Measurements from ENCODE around the gene THSD1. TPM values are rescaled to one million over a fixed set of nuclear protein-coding genes. Genes with fewer than 3 reads are reported as not detected.
"Not testable (repeated sequence)": the region's sequence is repeated elsewhere in the genome, so short reads cannot be mapped to it uniquely, and the experiment has no call there.

Gene THSD1
- total and polyA plus RNA-seq, 9 donors, result 2.1 to 6.4 (median 3.5) TPM

GRCh38 chr13:52344108-52344507, 61.9 kb downstream of the THSD1 start:
- DNase-seq, result no peak
- 55 to 61% (median 56%) methylated on average over 10 of the region's 10 CpGs for WGBS, 3 donors
- H3K4me3 ChIP-seq, result no peak overlapping the region
- H3K9me3 ChIP-seq, result no peaks in the 10 kb centered on the region
- H3K36me3 ChIP-seq, result no peaks in the 10 kb centered on the region
- intact Hi-C loops (cut with DNase I), result loop anchor here in 1 of 4 donors (10.0 kb wide), 1 partner anchor 111 kb away; the partner anchor contains the start of genes CKAP2 and VPS36
- H3K27ac ChIP-seq, result no peak overlapping the region
- TF ChIP-seq CTCF (IDR thresholded peaks at IDR 0.05) (no peak), EP300 (IDR thresholded peaks at IDR 0.05) (no peak), POLR2A (IDR thresholded peaks at IDR 0.05) (no peak)
- no peaks in the 10 kb centered on the region for H3K4me1 ChIP-seq (ENCODE audit: insufficient read depth)
- H3K27me3 ChIP-seq, result no peaks in the 10 kb centered on the region

GRCh38 chr13:52342203-52342602, 63.8 kb downstream of the THSD1 start:
- not testable (repeated sequence) for H3K4me1 ChIP-seq (ENCODE audit: insufficient read depth); H3K36me3 ChIP-seq; H3K27ac ChIP-seq; H3K27me3 ChIP-seq; DNase-seq; H3K4me3 ChIP-seq; H3K9me3 ChIP-seq
- intact Hi-C loops (cut with DNase I), result loop anchor here in 1 of 4 donors (10.0 kb wide), 1 partner anchor 113 kb away; the partner anchor contains the start of genes CKAP2 and VPS36
- WGBS, 3 donors, result 90 to 94% (median 93%) methylated on average over 3 of the region's 3 CpGs

DNA sequence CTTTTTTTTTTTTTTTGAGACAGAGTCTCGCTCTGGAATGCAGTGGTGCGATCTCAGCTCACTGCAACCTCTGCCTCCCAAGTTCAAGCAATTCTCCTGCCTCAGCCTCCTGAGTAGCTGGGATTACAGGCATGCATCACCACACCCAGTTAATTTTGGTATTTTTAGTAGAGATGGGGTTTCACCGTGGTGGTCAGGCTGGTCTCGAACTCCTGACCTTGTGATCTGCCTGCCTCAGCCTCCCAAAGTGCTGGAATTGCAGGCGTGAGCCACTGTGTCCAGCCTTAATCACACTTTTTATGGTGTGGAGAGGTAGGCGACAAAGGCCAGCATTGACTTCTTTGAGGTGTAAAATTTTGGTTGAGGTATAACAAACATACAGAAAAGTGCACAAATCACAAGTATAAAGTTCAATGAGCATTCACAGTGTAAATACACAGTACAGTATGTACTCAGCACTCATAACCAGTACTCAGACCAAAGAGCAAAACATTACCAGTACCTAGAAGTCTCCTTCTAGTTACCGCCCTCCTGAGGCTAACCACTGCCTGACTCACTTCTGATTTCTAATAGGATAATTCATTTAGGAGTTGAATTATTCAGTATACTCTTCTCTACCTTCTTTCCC, 68.0 kb downstream of the THSD1 start:
- 80 to 87% (median 86%) methylated on average over 7 of the region's 7 CpGs for WGBS, 3 donors

GRCh38 chr13:52334107-52334506, 71.9 kb downstream of the THSD1 start:
- no CpG with 5 or more reads among the region's 22 CpGs for WGBS, 3 donors
- H3K4me1 ChIP-seq (ENCODE audit: insufficient read depth); H3K9me3 ChIP-seq; intact Hi-C loops (cut with DNase I); H3K36me3 ChIP-seq; DNase-seq; H3K27ac ChIP-seq; H3K4me3 ChIP-seq; H3K27me3 ChIP-seq: not testable (repeated sequence)

More for the DNA sequence above, 68.0 kb downstream of the THSD1 start:
- H3K36me3 ChIP-seq; H3K27me3 ChIP-seq; H3K4me1 ChIP-seq (ENCODE audit: insufficient read depth); DNase-seq; H3K27ac ChIP-seq; intact Hi-C loops (cut with DNase I); H3K4me3 ChIP-seq; H3K9me3 ChIP-seq: not testable (repeated sequence)

- H3K9me3 ChIP-seq; H3K27me3 ChIP-seq; intact Hi-C loops (cut with DNase I); H3K4me3 ChIP-seq; H3K36me3 ChIP-seq; H3K4me1 ChIP-seq (ENCODE audit: insufficient read depth); DNase-seq; H3K27ac ChIP-seq: not testable (repeated sequence)
- 79 to 91% (median 85%) methylated on average over 3 to 6 of the region's 6 CpGs for WGBS, 3 donors
These were observed 74.1 kb downstream of the THSD1 start for GRCh38 chr13:52331844-52332243.

Small RNAs within 50 kb of the gene (small RNA-seq; reads per million reads assigned to genes)
- not detected for gene RNY4P24

Other genes starting within 250 kb of the THSD1 start
- 10 to 100 TPM in 5 of 7 donors, 1 to 10 TPM in 2; 7.1 to 15.8 (median 11.3) TPM for gene NEK3, start 246.6 kb downstream of the THSD1 start, total RNA-seq
- gene NEK3, start 246.6 kb downstream of the THSD1 start, polyA plus RNA-seq, result 10 to 100 TPM; 14.8 to 17.4 TPM
- 10 to 100 TPM; 30.8 to 54.7 (median 34.8) TPM for gene VPS36, start 44.5 kb upstream of the THSD1 start, total RNA-seq
- gene VPS36, start 44.5 kb upstream of the THSD1 start, polyA plus RNA-seq, result 10 to 100 TPM; 15.0 to 29.8 TPM
- 1 to 10 TPM; 3.7 to 7.7 (median 6.1) TPM for gene CKAP2, start 49.3 kb upstream of the THSD1 start, total RNA-seq
- gene CKAP2, start 49.3 kb upstream of the THSD1 start, polyA plus RNA-seq, result 10 to 100 TPM in 1 of 2 donors, 1 to 10 TPM in 1; 3.0 to 12.6 TPM
- gene HNRNPA1L2, start 236.3 kb upstream of the THSD1 start, total RNA-seq, result 10 to 100 TPM in 3 of 7 donors, 1 to 10 TPM in 4; 2.3 to 12.6 (median 8.5) TPM
- 10 to 100 TPM; 10.3 to 16.2 TPM for gene HNRNPA1L2, start 236.3 kb upstream of the THSD1 start, polyA plus RNA-seq
- gene SUGT1, start 246.7 kb upstream of the THSD1 start, total RNA-seq, result 10 to 100 TPM; 31.0 to 50.7 (median 45.6) TPM
- gene SUGT1, start 246.7 kb upstream of the THSD1 start, polyA plus RNA-seq, result 10 to 100 TPM; 20.0 to 33.7 TPM

All from ovary (tissue), 9 donors.